Smooth muscle cell (in vitro differentiated cells): Measurements from ENCODE around the gene PAX7. TPM values are rescaled to one million over a fixed set of nuclear protein-coding genes. Genes with fewer than 3 reads are reported as not detected.

Experiments used
- DNase-seq: peaks from one replicate; lab custom pipeline; 2025; ENCODE audit not compliant: unreplicated experiment; lab: John Stamatoyannopoulos, UW
- H2AFZ ChIP-seq: fragments of 200-600 bp; sonication (generic); 2 replicates; pipeline ENCODE4 v1.6.0; 2016; ENCODE audit warnings: antibody characterized with exemption, low read depth, mild to moderate bottlenecking
- H3F3A ChIP-seq: fragments of 200-600 bp; sonication (generic); 2 replicates; pipeline ENCODE4 v1.6.0; 2017; ENCODE audit warnings: antibody characterized with exemption, low read depth
- H3K27ac ChIP-seq: fragments of 200-600 bp; sonication (generic); 2 replicates; pipeline ENCODE4 v1.5.1; 2016; ENCODE audit warnings: low read depth, mild to moderate bottlenecking
- H3K27me3 ChIP-seq: fragments of 200-600 bp; sonication (generic); 2 replicates; pipeline ENCODE4 v1.6.1; 2016; ENCODE audit warnings: low read depth, mild to moderate bottlenecking
- H3K36me3 ChIP-seq: fragments of 200-600 bp; sonication (generic); 2 replicates; pipeline ENCODE4 v1.5.1; 2016; ENCODE audit warnings: low read depth
- H3K4me1 ChIP-seq: fragments of 200-600 bp; sonication (generic); 2 replicates; pipeline ENCODE4 v1.5.1; 2016; ENCODE audit warnings: low read depth
- H3K4me2 ChIP-seq: fragments of 200-600 bp; sonication (generic); 2 replicates; pipeline ENCODE4 v1.6.0; 2016; ENCODE audit warnings: mild to moderate bottlenecking
- H3K4me3 ChIP-seq: fragments of 200-600 bp; sonication (generic); 2 replicates; pipeline ENCODE4 v1.5.1; 2016; ENCODE audit warnings: mild to moderate bottlenecking
- H3K79me2 ChIP-seq: fragments of 200-600 bp; sonication (generic); 2 replicates; pipeline ENCODE4 v1.6.0; 2016; ENCODE audit warnings: low read depth, mild to moderate bottlenecking
- H3K9ac ChIP-seq: fragments of 200-600 bp; sonication (generic); 2 replicates; pipeline ENCODE4 v1.6.0; 2016; ENCODE audit warnings: low read depth
- H3K9me3 ChIP-seq: fragments of 200-600 bp; sonication (generic); replicated peaks from 2 replicates; pipeline ENCODE4 v1.5.1; 2016; ENCODE audit warnings: low read depth
- H4K20me1 ChIP-seq: fragments of 200-600 bp; sonication (generic); 2 replicates; pipeline ENCODE4 v1.6.0; 2016; ENCODE audit warnings: low read depth
- WGBS: methylation state at CpG from one replicate; pipeline ENCODE4 v1.1.7; 2016; ENCODE audit warnings: low lambda C conversion rate; 5-methylcytosine and 5-hydroxymethylcytosine counted together
- polyA plus RNA-seq: library from polyadenylated mRNA; unstranded; fragments of >200 nt; fragmentation: Nextera tagmentation; extraction: Ambion mirVana; gene quantifications from 2 replicates; pipeline ENCODE4 v1.2.1, GENCODE V29; 2016
- total RNA-seq: library from RNA; depleted of rRNA; stranded (reverse); fragments of >200 nt; gene quantifications from 2 replicates; pipeline ENCODE4 v1.2.3, GENCODE V29; 2014
- TF ChIP-seq, protein P1 (sequence below): fragments of 200-600 bp; sonication (generic); IDR thresholded peaks from 2 replicates; pipeline ENCODE4 v1.5.1; 2017; ENCODE audit warnings: borderline replicate concordance, mild to moderate bottlenecking, antibody characterized with exemption; ENCODE audit not compliant: insufficient read depth, poor library complexity, severe bottlenecking

PAX7 gene
- total and polyA plus RNA-seq, 2 experiments from 2014 or later, result not detected

DNA sequence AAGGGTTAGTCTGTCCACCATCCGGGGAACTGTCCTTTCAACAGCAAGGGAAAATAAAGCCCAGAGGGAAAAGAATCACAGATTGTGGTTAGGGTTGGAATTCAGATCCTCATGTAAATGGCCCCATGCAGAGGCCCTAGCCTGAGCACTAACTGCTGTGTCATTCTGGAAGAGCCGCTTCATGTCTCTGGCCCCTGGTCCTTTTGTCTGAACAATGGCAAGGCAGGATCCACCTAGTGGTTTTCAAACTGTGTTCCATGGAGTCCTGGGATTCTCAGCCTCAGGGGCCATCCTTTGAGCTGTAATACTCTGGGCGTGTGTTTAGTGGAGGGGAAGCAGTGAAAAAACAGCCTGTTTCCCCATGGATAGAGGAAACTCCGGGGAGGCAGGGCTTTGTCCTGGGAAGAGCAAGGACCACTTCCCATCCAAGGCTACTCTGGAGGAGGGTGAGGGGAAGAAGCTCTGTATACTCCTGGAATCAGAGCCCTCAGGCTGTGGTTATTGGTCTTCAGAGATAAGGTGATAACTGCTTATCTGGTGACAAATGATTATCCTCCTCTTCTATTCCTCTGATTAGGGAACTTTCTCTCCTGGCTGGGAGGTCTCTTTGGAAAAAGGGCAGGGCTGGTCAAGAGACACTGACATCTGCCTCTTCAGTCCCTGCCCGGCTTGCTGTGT, 19.2 kb downstream of the PAX7 start:
- no peaks in the 10 kb centered on the region for H4K20me1 ChIP-seq
- H2AFZ ChIP-seq, result no peak overlapping the region
- H3K4me3 ChIP-seq, result no peak overlapping the region
- H3K27ac ChIP-seq, result no peak overlapping the region
- H3K9ac ChIP-seq, result no peak overlapping the region
- H3K36me3 ChIP-seq, result no peaks in the 10 kb centered on the region
- TF ChIP-seq, protein P1, sequence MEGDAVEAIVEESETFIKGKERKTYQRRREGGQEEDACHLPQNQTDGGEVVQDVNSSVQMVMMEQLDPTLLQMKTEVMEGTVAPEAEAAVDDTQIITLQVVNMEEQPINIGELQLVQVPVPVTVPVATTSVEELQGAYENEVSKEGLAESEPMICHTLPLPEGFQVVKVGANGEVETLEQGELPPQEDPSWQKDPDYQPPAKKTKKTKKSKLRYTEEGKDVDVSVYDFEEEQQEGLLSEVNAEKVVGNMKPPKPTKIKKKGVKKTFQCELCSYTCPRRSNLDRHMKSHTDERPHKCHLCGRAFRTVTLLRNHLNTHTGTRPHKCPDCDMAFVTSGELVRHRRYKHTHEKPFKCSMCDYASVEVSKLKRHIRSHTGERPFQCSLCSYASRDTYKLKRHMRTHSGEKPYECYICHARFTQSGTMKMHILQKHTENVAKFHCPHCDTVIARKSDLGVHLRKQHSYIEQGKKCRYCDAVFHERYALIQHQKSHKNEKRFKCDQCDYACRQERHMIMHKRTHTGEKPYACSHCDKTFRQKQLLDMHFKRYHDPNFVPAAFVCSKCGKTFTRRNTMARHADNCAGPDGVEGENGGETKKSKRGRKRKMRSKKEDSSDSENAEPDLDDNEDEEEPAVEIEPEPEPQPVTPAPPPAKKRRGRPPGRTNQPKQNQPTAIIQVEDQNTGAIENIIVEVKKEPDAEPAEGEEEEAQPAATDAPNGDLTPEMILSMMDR, result no peak
- peaks cover 100% of the 10 kb centered on the region for H3K27me3 ChIP-seq
- no peaks in the 10 kb centered on the region for H3K9me3 ChIP-seq
- H3F3A ChIP-seq, result no peaks in the 10 kb centered on the region
- peaks cover 31% of the 10 kb centered on the region for H3K4me1 ChIP-seq
- WGBS, result 8% methylated on average over 5 of the region's 5 CpGs
- H3K79me2 ChIP-seq, result no peaks in the 10 kb centered on the region
- H3K4me2 ChIP-seq, result peak overlapping the region; percentile 24
- DNase-seq, result no peak

DNA sequence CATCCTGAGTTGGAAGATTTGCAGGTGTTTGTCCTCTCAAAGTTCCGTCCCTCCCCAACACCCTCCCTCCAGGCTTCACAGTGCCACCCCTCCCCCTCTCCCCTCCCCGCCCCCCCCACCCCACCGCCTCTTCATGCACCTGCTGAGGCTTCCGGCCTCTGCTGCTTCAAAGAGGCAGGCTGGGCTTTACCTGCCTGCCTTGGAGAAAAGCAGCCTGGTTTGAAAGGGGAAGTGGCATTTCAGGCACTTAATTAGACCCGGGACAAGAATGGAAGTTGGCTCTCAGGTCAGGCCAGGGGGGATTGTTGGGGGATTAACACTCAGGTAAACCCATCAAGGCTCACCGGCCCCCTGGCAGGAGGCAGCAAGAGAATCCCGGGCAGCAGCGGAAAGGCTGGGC, 21.1 kb downstream of the PAX7 start:
- no peak overlapping the region for H3K4me2 ChIP-seq
- no peak overlapping the region for H3K27ac ChIP-seq
- peaks cover 22% of the 10 kb centered on the region for H3K4me1 ChIP-seq
- H4K20me1 ChIP-seq, result no peaks in the 10 kb centered on the region
- no peak overlapping the region for H3K4me3 ChIP-seq
- H3K79me2 ChIP-seq, result no peaks in the 10 kb centered on the region
- WGBS, result 11% methylated on average over 5 of the region's 8 CpGs
- no peaks in the 10 kb centered on the region for H3K36me3 ChIP-seq
- no peak overlapping the region for H3K9ac ChIP-seq
- H2AFZ ChIP-seq, result no peak overlapping the region
- no peaks in the 10 kb centered on the region for H3K9me3 ChIP-seq
- DNase-seq, result no peak
- peaks cover 97% of the 10 kb centered on the region for H3K27me3 ChIP-seq
- TF ChIP-seq, protein P1, result no peak
- H3F3A ChIP-seq, result no peaks in the 10 kb centered on the region

GRCh38 chr1:18652791-18653190, 22.1 kb downstream of the PAX7 start:
- 13% methylated on average over 1 of the region's 1 CpG for WGBS
- peaks cover 97% of the 10 kb centered on the region for H3K27me3 ChIP-seq
- H3K9ac ChIP-seq, result no peak overlapping the region

More at GRCh38 chr1:18652791-18653190, 22.1 kb downstream of the PAX7 start:
- Histone ChIP-seq H3K4me1 (peaks cover 26% of the 10 kb centered on the region), H2AFZ (no peak overlapping the region), H3K4me3 (no peak overlapping the region), H3K9me3 (no peaks in the 10 kb centered on the region), H3K4me2 (no peak overlapping the region), H3F3A (no peaks in the 10 kb centered on the region), H3K27ac (no peak overlapping the region), H3K36me3 (no peaks in the 10 kb centered on the region), H3K79me2 (no peaks in the 10 kb centered on the region), H4K20me1 (no peaks in the 10 kb centered on the region)
- DNase-seq, result no peak
- TF ChIP-seq, protein P1, result no peak
